NCI-H2081 (cell line): ENCODE data around the gene PHACTR3.

Experiments
- DNase-seq, 2 experiments: peaks; one replicate each; lab custom pipeline; 2025; lab: John Stamatoyannopoulos, UW

PHACTR3 gene

DNA sequence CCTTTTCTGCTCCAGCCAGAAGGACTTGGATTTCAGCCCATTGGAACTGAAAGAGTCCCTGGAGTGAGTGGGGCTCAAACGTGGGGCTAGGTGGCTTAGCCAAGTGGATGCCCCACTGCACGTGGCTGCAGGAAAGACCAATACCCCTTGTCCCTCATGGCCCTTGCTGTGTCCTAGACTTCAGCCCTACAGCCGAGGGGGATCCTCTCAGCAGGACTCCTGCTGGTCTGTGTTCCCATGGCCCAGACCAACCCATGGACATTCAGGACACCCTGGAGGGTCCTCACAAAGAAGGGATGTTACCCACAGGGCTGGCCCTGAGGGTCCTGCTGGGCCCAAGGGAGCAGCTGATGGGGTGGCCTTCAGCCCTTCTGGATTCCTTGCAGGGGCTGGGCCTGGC lies 30.0 kb upstream of the PHACTR3 start:
- no peak for DNase-seq

GRCh38 chr20:59575216-59575615 lies 29.1 kb upstream of the PHACTR3 start:
- DNase-seq, result no peak

GRCh38 chr20:59575653-59576052 lies 28.7 kb upstream of the PHACTR3 start:
- no peak for DNase-seq

DNA sequence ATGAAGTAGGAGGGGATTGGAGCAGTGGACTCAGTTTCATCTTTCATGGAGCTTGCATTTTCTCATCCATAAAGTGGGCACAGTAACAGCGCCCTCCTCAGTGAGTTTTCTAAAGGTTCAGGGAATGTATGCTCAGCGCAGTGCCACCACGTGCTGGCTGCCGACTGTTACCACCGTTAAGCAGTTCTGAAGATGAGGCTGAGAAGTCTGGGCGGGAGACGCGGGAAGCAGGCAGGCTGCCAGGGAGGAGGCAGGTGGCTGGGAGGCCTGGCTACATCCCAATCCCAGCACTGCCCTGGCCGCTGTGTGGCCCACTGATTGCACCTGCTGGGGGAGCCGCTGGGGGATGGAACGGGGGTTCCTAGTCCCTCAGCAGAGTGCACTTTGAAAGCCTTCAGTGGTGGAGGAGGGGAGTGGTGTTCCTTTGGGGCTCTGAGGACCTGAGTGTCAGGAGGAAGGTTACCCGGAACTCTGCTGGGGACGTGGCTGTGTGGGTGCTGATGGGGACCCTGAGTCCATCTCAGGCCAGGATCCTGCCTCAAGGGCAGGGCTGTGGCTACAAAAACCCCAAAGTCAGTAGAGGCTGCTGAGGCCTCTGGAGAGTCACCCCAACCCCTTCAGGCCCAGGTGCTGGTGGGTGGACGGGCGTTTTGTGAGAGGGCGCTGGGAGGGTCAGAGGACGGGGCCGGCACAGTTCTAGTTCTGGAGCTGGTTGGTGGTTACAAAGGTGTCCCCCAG lies 28.0 kb upstream of the PHACTR3 start:
- DNase-seq, result no peak

DNA sequence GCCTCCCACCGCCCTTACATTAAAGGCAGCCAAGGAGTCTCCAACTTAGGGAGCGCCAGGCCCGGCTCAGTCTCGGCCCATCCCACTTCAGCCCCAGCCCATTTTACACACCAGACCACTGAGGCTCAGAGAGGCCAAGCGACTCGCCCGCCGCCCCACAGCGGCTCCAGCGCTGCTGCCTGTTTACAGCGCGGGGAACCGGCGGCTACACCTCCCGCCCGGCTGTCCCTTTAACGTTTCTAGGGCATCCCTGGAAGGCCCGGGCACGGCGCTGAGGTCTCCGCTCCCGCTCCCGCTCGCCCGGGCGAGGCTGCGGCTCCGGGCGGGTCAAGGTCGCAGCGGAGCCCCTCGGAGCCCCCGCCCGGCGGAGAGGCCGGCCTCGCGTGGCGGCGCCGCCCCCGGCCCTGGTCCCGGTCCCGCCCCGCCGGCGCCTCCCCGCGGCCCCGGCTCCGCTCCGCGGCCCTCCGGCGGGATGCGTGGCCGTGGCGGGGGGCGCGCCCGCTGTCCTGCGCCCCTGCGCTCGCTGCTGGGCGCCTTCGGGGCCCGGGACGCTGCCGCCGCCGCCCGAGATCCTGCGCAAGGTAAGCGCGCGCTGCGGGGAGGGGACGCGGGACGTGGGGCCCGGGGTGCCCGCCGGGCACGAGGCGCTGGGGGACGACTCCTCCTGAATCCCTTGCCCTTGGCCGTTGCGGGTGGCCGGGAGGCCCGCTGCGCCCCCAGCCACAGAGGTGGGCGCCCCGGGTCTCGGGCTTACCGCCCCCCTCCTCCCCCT lies 27.1 kb upstream of the PHACTR3 start:
- no peak for DNase-seq

DNA sequence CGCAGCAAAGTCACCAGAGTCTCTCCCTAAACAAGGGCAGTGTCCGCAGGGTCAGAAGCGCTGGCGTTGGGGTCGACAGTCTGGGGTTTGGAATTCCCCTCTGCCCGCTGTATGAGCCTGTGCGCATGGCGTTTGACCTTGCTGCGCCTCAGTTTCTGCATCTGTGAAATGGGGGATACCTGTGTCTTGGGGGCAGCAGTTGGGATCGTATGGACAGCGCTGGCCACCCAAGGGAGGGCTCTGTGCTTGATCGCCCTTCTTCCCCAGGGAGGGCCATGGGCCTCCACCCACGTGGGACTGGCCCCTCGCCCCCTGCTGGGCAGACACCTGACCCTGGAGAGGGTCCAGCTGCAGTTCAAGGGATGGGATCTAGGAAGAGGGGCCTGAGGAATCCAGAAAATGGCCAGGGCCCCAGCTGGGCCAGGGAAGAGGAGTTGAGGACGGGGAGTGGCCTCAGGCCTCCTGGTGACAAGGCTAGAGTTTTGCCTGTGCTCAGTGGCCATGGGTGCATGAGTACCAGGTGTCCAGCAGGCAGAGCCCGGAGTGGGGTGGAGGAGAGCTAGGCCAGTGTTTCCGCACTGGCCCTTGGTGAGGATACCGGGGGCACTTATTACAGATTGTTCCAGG lies 26.4 kb upstream of the PHACTR3 start:
- no peak for DNase-seq

- no peak for DNase-seq
Measured at GRCh38 chr20:59578436-59579403, 25.6 kb upstream of the PHACTR3 start.

- DNase-seq, result no peak
Measured at GRCh38 chr20:59579404-59580145, 24.8 kb upstream of the PHACTR3 start.

GRCh38 chr20:59580146-59580946 lies 24.0 kb upstream of the PHACTR3 start:
- DNase-seq, result no peak

GRCh38 chr20:59580991-59581401 lies 23.3 kb upstream of the PHACTR3 start:
- no peak for DNase-seq

DNA sequence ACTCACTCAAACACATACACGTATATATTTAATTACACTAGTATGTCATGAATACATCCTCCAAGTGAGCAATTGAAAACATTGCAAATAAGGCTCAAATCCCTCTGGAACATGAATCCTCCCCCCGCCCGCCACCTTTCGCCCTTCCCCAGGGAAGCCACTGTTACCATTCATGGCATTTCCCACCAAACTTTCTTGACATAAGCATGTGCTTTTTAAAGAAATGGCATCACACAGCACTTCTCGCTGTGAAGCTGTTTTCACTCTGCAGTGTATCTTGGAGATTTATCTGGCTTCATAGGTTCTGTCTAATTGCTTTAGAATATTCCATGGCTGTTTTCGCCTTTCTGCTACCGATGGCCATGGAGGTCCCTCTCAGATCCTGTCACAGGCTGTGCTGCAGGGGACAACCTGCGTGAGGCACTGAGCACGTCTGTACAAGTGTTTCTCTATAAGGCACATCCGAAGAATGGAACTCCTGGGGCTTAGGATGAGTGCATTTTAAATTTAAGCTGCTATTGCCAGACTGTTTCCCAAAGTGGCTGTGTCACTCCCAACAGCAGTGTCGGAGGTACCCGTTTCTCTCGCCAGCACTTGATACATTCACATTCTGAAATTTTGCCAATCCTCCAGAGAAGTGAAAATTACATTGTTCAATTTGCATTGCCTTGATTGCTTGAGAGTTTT lies 22.2 kb upstream of the PHACTR3 start:
- no peak for DNase-seq

- no peak for DNase-seq
Measured at GRCh38 chr20:59583428-59584277, 20.7 kb upstream of the PHACTR3 start.

GRCh38 chr20:59584278-59584925 lies 19.9 kb upstream of the PHACTR3 start:
- no peak for DNase-seq

DNA sequence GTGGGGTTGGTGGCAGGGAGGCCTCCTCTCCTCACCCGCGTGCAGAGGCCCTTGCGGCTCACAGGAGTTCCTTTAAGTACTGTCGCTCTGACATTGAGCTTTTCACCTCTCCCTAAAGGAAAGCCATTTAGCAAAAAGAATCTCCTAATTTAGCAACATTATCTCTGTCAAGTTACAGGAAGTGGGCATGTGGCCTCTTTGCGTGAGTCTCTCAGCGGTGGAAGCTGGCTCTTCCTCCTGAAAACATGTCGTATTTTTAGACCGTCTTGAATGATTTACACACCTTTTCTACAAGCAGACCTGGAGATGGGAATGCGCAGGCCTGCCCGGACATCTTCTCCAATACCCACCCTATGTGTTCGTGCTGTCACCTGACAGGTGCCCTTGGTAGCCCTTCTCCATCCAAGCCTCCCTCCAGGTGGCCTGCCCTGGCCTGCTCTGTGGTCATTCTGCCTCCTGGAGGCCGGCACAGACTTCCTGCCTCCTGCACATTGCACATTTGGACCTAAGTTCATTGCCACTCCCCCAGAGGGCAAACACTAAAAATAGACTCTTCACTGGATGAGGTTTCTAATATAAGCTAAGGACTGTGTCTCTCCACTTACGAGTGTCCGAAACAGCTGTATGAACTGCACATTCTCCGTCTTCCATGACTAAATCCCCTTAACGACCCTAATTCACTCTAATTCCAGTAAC lies 18.5 kb upstream of the PHACTR3 start:
- DNase-seq, result no peak

- no peak for DNase-seq
Measured at GRCh38 chr20:59586613-59587012, 17.7 kb upstream of the PHACTR3 start.

DNA sequence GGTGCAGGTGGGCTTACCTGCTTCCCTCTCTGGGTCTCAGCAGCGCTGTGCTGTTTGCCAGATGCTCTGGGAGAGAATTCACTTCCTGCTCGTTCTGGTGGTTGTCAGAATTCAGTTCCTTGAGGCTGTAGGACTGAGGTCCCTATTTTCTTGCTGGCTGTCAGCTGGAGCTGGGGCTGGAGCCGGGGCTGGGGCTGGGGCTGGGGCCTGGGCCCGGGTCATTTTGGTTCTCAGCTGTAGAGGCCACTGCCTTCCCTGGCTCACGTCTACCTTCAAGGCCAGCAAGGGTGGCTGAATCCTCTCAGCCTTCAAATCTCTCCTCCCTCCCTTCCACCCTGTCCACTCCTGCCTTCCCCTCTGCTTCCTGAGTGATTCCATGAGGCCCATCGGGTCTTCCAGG lies 16.8 kb upstream of the PHACTR3 start:
- DNase-seq, result no peak

DNA sequence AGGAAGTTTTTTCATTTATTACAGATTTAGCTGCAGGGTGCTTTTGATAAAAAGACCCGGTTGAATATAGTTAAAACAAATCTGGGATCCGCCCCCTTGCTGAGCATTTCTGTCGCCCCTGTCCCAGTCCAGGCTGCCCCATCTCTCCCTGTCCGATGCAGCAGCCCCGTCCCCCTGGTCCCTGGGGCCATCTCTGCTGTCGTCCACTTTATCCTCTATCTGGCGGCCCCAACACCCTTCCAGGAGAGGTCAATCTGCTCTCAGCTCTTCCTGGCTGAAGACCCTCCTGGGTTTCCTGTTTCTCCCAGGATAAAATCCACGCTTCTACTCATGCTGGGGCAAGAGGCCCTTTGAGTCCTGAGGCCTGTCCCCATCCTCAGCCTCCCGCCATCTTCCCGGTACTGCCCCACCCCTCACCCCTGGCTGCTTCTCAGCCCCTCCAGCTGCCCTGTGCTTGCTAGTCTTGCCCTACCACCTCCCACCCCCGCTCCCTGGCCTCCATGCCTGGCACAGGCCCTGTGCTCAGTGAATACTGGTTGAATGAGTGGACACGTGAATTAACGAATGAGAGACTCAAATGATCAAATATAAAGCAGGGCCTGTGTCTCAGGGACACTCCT lies 16.0 kb upstream of the PHACTR3 start:
- DNase-seq, result no peak
